Thymus (tissue), 11 donors: Measurements from ENCODE around the gene RASSF7. TPM values are rescaled to one million over a fixed set of nuclear protein-coding genes. Genes with fewer than 3 reads are reported as not detected.

Experiments
- DNase-seq, 9 donors: peaks; one replicate each; pipeline ENCODE4 v3.0.0-alpha.2; 2013; ENCODE audit warnings: low spot score in 9 of 9, low read depth in 6 of 9, missing footprints in 1 of 9
- H3K27ac ChIP-seq, 2 donors: one replicate each; pipeline ENCODE4 v1.5.1; 2013; ENCODE audit warnings: control low read depth in 1 of 2, low read depth in 1 of 2, low read length in 1 of 2, mild to moderate bottlenecking in 1 of 2, moderate library complexity in 1 of 2
- H3K27me3 ChIP-seq, 2 donors: one replicate each; pipeline ENCODE4 v1.5.1; 2013; ENCODE audit warnings: low read length in 1 of 2; ENCODE audit not compliant: control insufficient read depth in 2 of 2, insufficient read depth in 1 of 2
- H3K36me3 ChIP-seq, 2 donors: one replicate each; pipeline ENCODE4 v1.5.1; 2013; ENCODE audit warnings: low read length in 1 of 2, mild to moderate bottlenecking in 1 of 2, moderate library complexity in 1 of 2; ENCODE audit not compliant: control insufficient read depth in 2 of 2, insufficient read depth in 2 of 2
- H3K4me1 ChIP-seq, 2 donors: one replicate each; pipeline ENCODE4 v1.5.1; 2013; ENCODE audit warnings: low read length in 2 of 2; ENCODE audit not compliant: control insufficient read depth in 2 of 2, insufficient read depth in 2 of 2
- H3K4me3 ChIP-seq, 2 donors: one replicate each; pipeline ENCODE4 v1.5.1; 2013; ENCODE audit warnings: low read length in 2 of 2, control low read depth in 1 of 2, mild to moderate bottlenecking in 1 of 2
- H3K9me3 ChIP-seq, 2 donors: one replicate each; pipeline ENCODE4 v1.5.1; 2013; ENCODE audit warnings: low read length in 1 of 2, mild to moderate bottlenecking in 1 of 2; ENCODE audit not compliant: control insufficient read depth in 2 of 2, insufficient read depth in 1 of 2
- WGBS: extraction: QIAGEN DNeasy Blood & Tissue Kit; methylation state at CpG from one replicate; pipeline ENCODE4 v1.1.7; 2013; 5-methylcytosine and 5-hydroxymethylcytosine counted together
- polyA plus RNA-seq: library from polyadenylated mRNA; stranded (reverse); fragments of 200-250 nt; gene quantifications from one replicate; pipeline ENCODE4 v1.2.3, GENCODE V29; 2013
- total RNA-seq: library from RNA; stranded (reverse); fragments of 120-200 nt; gene quantifications from one replicate; pipeline ENCODE4 v1.2.4, GENCODE V29; 2013
- donor health status: healthy.

The RASSF7 gene
- total and polyA plus RNA-seq, 2 donors, result 22.5 to 51.2 TPM

GRCh38 chr11:595400-595799, 34.6 kb downstream of the RASSF7 start:
- H3K4me1 ChIP-seq, result no peaks in the 10 kb centered on the region
- no peak overlapping the region for H3K4me3 ChIP-seq
- H3K27ac ChIP-seq, result no peak overlapping the region
- peaks cover 84 to 91% of the 10 kb centered on the region in 2 donors for H3K36me3 ChIP-seq
- no peaks in the 10 kb centered on the region for H3K27me3 ChIP-seq
- 95% methylated on average over 10 of the region's 10 CpGs for WGBS
- H3K9me3 ChIP-seq, result no peaks in the 10 kb centered on the region
- DNase-seq, result no peak

GRCh38 chr11:596374-596773, 35.6 kb downstream of the RASSF7 start:
- DNase-seq, result no peak
- H3K4me1 ChIP-seq, result no peaks in the 10 kb centered on the region
- 83% methylated on average over 10 of the region's 10 CpGs for WGBS

GRCh38 chr11:597166-597725, 36.5 kb downstream of the RASSF7 start:
- H3K27ac ChIP-seq, result no peak overlapping the region
- 97% methylated on average over 29 of the region's 29 CpGs for WGBS
- H3K4me1 ChIP-seq, result no peaks in the 10 kb centered on the region
- no peaks in the 10 kb centered on the region for H3K9me3 ChIP-seq
- DNase-seq, result no peak
- peaks cover 84 to 86% of the 10 kb centered on the region in 2 donors for H3K36me3 ChIP-seq
- H3K4me3 ChIP-seq, result no peak overlapping the region
- H3K27me3 ChIP-seq, result no peaks in the 10 kb centered on the region

More at GRCh38 chr11:596374-596773, 35.6 kb downstream of the RASSF7 start:
- Histone ChIP-seq H3K36me3 (peaks cover 81 to 83% of the 10 kb centered on the region in 2 donors), H3K27ac (no peak overlapping the region), H3K4me3 (no peak overlapping the region), H3K9me3 (no peaks in the 10 kb centered on the region), H3K27me3 (no peaks in the 10 kb centered on the region)

GRCh38 chr11:598005-598680, 37.4 kb downstream of the RASSF7 start:
- Histone ChIP-seq H3K27me3 (no peaks in the 10 kb centered on the region), H3K4me1 (no peaks in the 10 kb centered on the region), H3K27ac (no peak overlapping the region), H3K36me3 (peaks cover 79 to 86% of the 10 kb centered on the region in 2 donors), H3K4me3 (no peak overlapping the region), H3K9me3 (no peaks in the 10 kb centered on the region)
- no peak for DNase-seq
- WGBS, result 95% methylated on average over 30 of the region's 30 CpGs

GRCh38 chr11:601573-602245, 40.9 kb downstream of the RASSF7 start:
- Histone ChIP-seq H3K4me3 (no peak overlapping the region), H3K27ac (no peak overlapping the region), H3K27me3 (no peaks in the 10 kb centered on the region), H3K4me1 (no peaks in the 10 kb centered on the region), H3K9me3 (no peaks in the 10 kb centered on the region), H3K36me3 (peaks cover 86 to 89% of the 10 kb centered on the region in 2 donors)
- WGBS, result 97% methylated on average over 23 of the region's 23 CpGs
- DNase-seq, result no peak

- Histone ChIP-seq H3K27me3 (no peaks in the 10 kb centered on the region), H3K36me3 (peaks cover 86 to 89% of the 10 kb centered on the region in 2 donors), H3K4me1 (no peaks in the 10 kb centered on the region), H3K9me3 (no peaks in the 10 kb centered on the region), H3K27ac (no peak overlapping the region), H3K4me3 (no peak overlapping the region)
- DNase-seq, result no peak
- WGBS, result 97% methylated on average over 13 of the region's 13 CpGs
Observed at GRCh38 chr11:603154-603553, 42.4 kb downstream of the RASSF7 start.

- Histone ChIP-seq H3K4me1 (no peaks in the 10 kb centered on the region), H3K27ac (no peak overlapping the region), H3K9me3 (no peaks in the 10 kb centered on the region), H3K4me3 (no peak overlapping the region), H3K27me3 (no peaks in the 10 kb centered on the region), H3K36me3 (peaks cover 89 to 92% of the 10 kb centered on the region in 2 donors)
- 98% methylated on average over 33 of the region's 33 CpGs for WGBS
- no peak for DNase-seq
Observed at GRCh38 chr11:605286-606129, 44.7 kb downstream of the RASSF7 start.

- H3K4me1 ChIP-seq, result no peaks in the 10 kb centered on the region
- no peak for DNase-seq
- H3K36me3 ChIP-seq, result peaks cover 93 to 100% of the 10 kb centered on the region in 2 donors
- no peak overlapping the region for H3K4me3 ChIP-seq
- 97% methylated on average over 19 of the region's 19 CpGs for WGBS
- H3K27me3 ChIP-seq, result no peaks in the 10 kb centered on the region
- H3K27ac ChIP-seq, result no peak overlapping the region
- H3K9me3 ChIP-seq, result no peaks in the 10 kb centered on the region
Observed at GRCh38 chr11:606245-606644, 45.5 kb downstream of the RASSF7 start.
